Activated T-helper 1 cell treated with anti-CD3 and anti-CD28 coated beads, Interleukin-12 subunit alpha, Interleukin-12 subunit beta, Interleukin-2, Interleukin-4 antibody, amounts not matched to agents 30 ng/mL and 10 ng/mL and 1 ng/mL, durations not matched to agents 14 hours and 24 hours and 36 hours (primary cell): ENCODE measurements around the gene SCGB2B2. TPM values are rescaled to one million over a fixed set of nuclear protein-coding genes. Genes with fewer than 3 reads are reported as not detected.

Experiments used
- DNase-seq: peaks from one replicate; pipeline ENCODE4 v3.0.0; 2021; ENCODE audit warnings: low spot score
- H3K27ac Mint-ChIP-seq: one replicate; pipeline ENCODE4 v1.8.0; 2021; ENCODE audit warnings: mild to moderate bottlenecking, mixed read lengths
- H3K27me3 Mint-ChIP-seq: one replicate; pipeline ENCODE4 v1.8.0; 2022; ENCODE audit warnings: mild to moderate bottlenecking, moderate library complexity, mixed read lengths; ENCODE audit not compliant: insufficient read depth
- H3K36me3 Mint-ChIP-seq: one replicate; pipeline ENCODE4 v1.8.0; 2021; ENCODE audit warnings: low read depth, mixed read lengths
- H3K4me1 Mint-ChIP-seq: one replicate; pipeline ENCODE4 v1.8.0; 2021; ENCODE audit warnings: low read depth, mixed read lengths
- H3K4me3 Mint-ChIP-seq: one replicate; pipeline ENCODE4 v1.8.0; 2021; ENCODE audit warnings: mild to moderate bottlenecking, moderate library complexity, mixed read lengths
- H3K9me3 Mint-ChIP-seq: one replicate; pipeline ENCODE4 v1.8.0; 2021; ENCODE audit warnings: mixed read lengths
- intact Hi-C: fragments of 100-400 bp; cut with micrococcal nuclease; formaldehyde crosslinking; loops from one replicate; pipeline ENCODE4 v1.15.1; 2024
- total RNA-seq: library from RNA; stranded (reverse); gene quantifications from 2 replicates; pipeline ENCODE4 v1.2.3, GENCODE V29; 2022

Gene SCGB2B2, protein sequence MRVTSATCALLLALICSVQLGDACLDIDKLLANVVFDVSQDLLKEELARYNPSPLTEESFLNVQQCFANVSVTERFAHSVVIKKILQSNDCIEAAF
- 0.20 TPM in 1 of 2 replicates, not detected in the other for total RNA-seq

GRCh38 chr19:34676697-34677385 lies at the start of gene SCGB2B2:
TSS of gene SCGB2B2 (minus strand) at chr19:34677159. CDS start at chr19:34594563, 82,596 bp downstream.
- H3K36me3 Mint-ChIP-seq, result peaks cover 37% of the 10 kb centered on the region
- no peak for DNase-seq
- H3K27ac Mint-ChIP-seq, result peak within 1 kb of the TSS; percentile 99
- peaks cover 45% of the 10 kb centered on the region for H3K9me3 Mint-ChIP-seq
- H3K27me3 Mint-ChIP-seq, result peaks cover 6% of the 10 kb centered on the region
- peaks cover 30% of the 10 kb centered on the region for H3K4me1 Mint-ChIP-seq
- peak within 1 kb of the TSS; percentile 94 for H3K4me3 Mint-ChIP-seq
- intact Hi-C loops, result loop anchor here (1.0 to 5.0 kb wide), 5 partner anchors 10 to 505 kb away; partner anchors contain the start of genes LSM14A and ZNF599

DNA sequence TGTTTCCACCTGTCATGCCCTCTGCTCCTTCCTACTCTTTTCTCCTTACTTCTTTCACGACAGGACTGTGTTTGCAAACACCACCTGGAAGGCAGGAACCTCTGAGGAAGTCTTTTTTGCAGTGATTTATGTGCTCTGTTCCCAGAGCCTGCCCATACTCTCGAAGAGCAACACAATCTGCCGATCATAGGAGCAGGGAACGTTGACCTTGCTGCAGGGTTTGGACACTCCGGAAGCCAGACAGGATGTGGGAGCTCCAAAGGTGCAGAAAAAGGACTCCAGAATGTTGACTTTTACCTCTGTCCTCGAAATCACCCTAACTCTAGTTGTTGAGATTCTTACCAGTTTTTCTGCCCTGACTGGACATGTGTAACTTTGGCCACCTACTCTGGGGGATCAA lies 48.4 kb upstream of the SCGB2B2 start:
- Mint-ChIP-seq H3K9me3 (no peaks in the 10 kb centered on the region), H3K36me3 (no peaks in the 10 kb centered on the region), H3K4me1 (no peaks in the 10 kb centered on the region), H3K27ac (no peak overlapping the region), H3K27me3 (no peaks in the 10 kb centered on the region), H3K4me3 (no peak overlapping the region)
- intact Hi-C loops, result no loop called here
- DNase-seq, result no peak

DNA sequence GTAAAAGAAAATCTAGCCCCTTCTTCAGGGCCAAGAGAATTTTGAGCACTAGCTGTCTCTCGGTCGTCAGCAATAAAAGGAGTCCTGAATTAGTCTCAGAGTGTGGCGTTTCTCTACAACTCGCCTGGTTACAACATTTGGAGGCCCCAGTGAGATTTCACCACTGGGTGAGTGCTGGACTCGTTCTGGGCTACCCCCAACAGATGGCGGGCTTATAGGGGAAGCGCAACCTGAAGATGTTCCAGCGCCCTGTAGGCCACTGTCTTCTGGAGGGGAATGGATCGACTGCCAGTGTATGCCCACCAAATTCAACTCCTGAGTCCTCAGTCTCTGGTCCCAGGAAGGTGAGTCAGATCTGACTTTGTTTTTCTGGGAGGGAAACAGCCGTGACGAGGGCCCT lies 45.4 kb upstream of the SCGB2B2 start:
- H3K4me1 Mint-ChIP-seq, result no peaks in the 10 kb centered on the region
- peaks cover 2% of the 10 kb centered on the region for H3K27me3 Mint-ChIP-seq
- no peak overlapping the region for H3K4me3 Mint-ChIP-seq
- no peak overlapping the region for H3K27ac Mint-ChIP-seq
- no peaks in the 10 kb centered on the region for H3K36me3 Mint-ChIP-seq
- peaks cover 5% of the 10 kb centered on the region for H3K9me3 Mint-ChIP-seq
- DNase-seq, result no peak
- intact Hi-C loops, result no loop called here

GRCh38 chr19:34715357-34715756 lies 38.4 kb upstream of the SCGB2B2 start:
- Mint-ChIP-seq H3K4me1 (peaks cover 5% of the 10 kb centered on the region), H3K27ac (no peak overlapping the region), H3K36me3 (peaks cover 3% of the 10 kb centered on the region), H3K27me3 (peaks cover 2% of the 10 kb centered on the region), H3K9me3 (peaks cover 30% of the 10 kb centered on the region), H3K4me3 (no peak overlapping the region)
- intact Hi-C loops, result no loop called here
- DNase-seq, result no peak

DNA sequence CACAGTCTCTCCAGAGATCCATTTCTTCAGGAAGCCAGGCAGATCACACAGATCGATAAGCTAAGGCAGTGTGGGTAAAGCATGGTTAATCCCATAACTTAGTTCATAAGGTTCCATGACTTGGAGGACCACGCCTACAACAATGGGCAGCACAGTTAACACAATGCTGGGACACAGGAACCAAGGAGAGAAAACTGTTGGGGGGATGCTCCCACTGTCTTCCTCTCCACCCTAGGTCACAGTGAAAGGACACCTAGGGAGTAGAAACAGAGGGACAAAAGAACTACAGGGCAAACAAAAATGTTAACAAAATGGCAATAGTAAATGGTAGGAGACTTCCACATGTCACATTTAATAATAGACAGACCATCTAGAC lies 36.3 kb upstream of the SCGB2B2 start:
- H3K9me3 Mint-ChIP-seq, result peaks cover 30% of the 10 kb centered on the region
- peaks cover 5% of the 10 kb centered on the region for H3K4me1 Mint-ChIP-seq
- H3K27me3 Mint-ChIP-seq, result peaks cover 3% of the 10 kb centered on the region
- H3K4me3 Mint-ChIP-seq, result no peak overlapping the region
- intact Hi-C loops, result loop anchor here (5.0 kb wide), 2 partner anchors 36 to 936 kb away; partner anchors contain the start of genes SCGB2B2 and ZNF302
- H3K27ac Mint-ChIP-seq, result no peak overlapping the region
- peaks cover 3% of the 10 kb centered on the region for H3K36me3 Mint-ChIP-seq
- DNase-seq, result no peak

GRCh38 chr19:34712395-34713261 lies 35.7 kb upstream of the SCGB2B2 start:
- intact Hi-C loops, result loop anchor here (1.0 to 5.0 kb wide), 5 partner anchors 35 to 935 kb away; partner anchors contain the start of genes SCGB2B2 and ZNF302
- H3K27me3 Mint-ChIP-seq, result peaks cover 4% of the 10 kb centered on the region
- no peak overlapping the region for H3K4me3 Mint-ChIP-seq
- peaks cover 27% of the 10 kb centered on the region for H3K9me3 Mint-ChIP-seq
- DNase-seq, result peak; percentile 43
- H3K4me1 Mint-ChIP-seq, result peaks cover 5% of the 10 kb centered on the region
- H3K27ac Mint-ChIP-seq, result no peak overlapping the region
- peaks cover 3% of the 10 kb centered on the region for H3K36me3 Mint-ChIP-seq

GRCh38 chr19:34711890-34712289 lies 34.9 kb upstream of the SCGB2B2 start:
- no peak overlapping the region for H3K4me3 Mint-ChIP-seq
- H3K9me3 Mint-ChIP-seq, result peaks cover 26% of the 10 kb centered on the region
- peaks cover 2% of the 10 kb centered on the region for H3K27me3 Mint-ChIP-seq
- peaks cover 5% of the 10 kb centered on the region for H3K4me1 Mint-ChIP-seq
- no peak overlapping the region for H3K27ac Mint-ChIP-seq
- H3K36me3 Mint-ChIP-seq, result peaks cover 3% of the 10 kb centered on the region
- intact Hi-C loops, result loop anchor here (1.0 to 5.0 kb wide), 5 partner anchors 35 to 935 kb away; partner anchors contain the start of genes SCGB2B2 and ZNF302
- DNase-seq, result no peak

- peaks cover 2% of the 10 kb centered on the region for H3K27me3 Mint-ChIP-seq
- no peak overlapping the region for H3K27ac Mint-ChIP-seq
- DNase-seq, result no peak
- no peak overlapping the region for H3K4me3 Mint-ChIP-seq
- H3K4me1 Mint-ChIP-seq, result peaks cover 4% of the 10 kb centered on the region
- H3K36me3 Mint-ChIP-seq, result no peaks in the 10 kb centered on the region
- peaks cover 21% of the 10 kb centered on the region for H3K9me3 Mint-ChIP-seq
- intact Hi-C loops, result no loop called here
Measured at GRCh38 chr19:34707661-34708060, 30.7 kb upstream of the SCGB2B2 start.

GRCh38 chr19:34692549-34692948 lies 15.6 kb upstream of the SCGB2B2 start:
- intact Hi-C loops, result no loop called here
- Mint-ChIP-seq H3K9me3 (peaks cover 28% of the 10 kb centered on the region), H3K36me3 (no peaks in the 10 kb centered on the region), H3K27me3 (no peaks in the 10 kb centered on the region), H3K4me3 (no peak overlapping the region), H3K27ac (no peak overlapping the region), H3K4me1 (no peaks in the 10 kb centered on the region)
- no peak for DNase-seq

DNA sequence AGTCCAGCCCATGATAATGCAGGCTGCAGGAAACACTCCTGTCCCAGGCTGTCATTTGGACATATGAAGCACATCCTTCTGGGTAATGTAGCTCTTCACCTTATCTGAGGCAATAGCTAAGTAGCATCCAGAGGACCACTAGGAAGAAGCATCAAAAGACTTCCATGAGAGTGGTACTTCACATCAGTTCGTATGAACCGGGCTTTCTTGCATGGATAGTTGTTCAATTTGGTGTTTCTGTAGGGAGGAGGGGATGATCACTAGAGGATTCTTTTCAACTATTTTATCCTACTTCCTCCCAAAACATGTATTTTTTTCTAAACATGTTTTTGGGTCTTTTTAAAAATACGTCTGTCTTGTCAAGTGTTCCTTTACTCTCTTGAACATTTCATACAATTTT lies 13.4 kb upstream of the SCGB2B2 start:
- no peak overlapping the region for H3K4me3 Mint-ChIP-seq
- intact Hi-C loops, result no loop called here
- H3K27ac Mint-ChIP-seq, result no peak overlapping the region

GRCh38 chr19:34688592-34688991 lies 11.6 kb upstream of the SCGB2B2 start:
- peaks cover 8% of the 10 kb centered on the region for H3K36me3 Mint-ChIP-seq
- intact Hi-C loops, result no loop called here
- H3K4me3 Mint-ChIP-seq, result no peak overlapping the region
- H3K27me3 Mint-ChIP-seq, result no peaks in the 10 kb centered on the region
- H3K27ac Mint-ChIP-seq, result no peak overlapping the region
- H3K4me1 Mint-ChIP-seq, result no peaks in the 10 kb centered on the region
- peaks cover 56% of the 10 kb centered on the region for H3K9me3 Mint-ChIP-seq
- no peak for DNase-seq

More for the DNA sequence above, 13.4 kb upstream of the SCGB2B2 start:
- H3K9me3 Mint-ChIP-seq, result peaks cover 50% of the 10 kb centered on the region
- H3K4me1 Mint-ChIP-seq, result no peaks in the 10 kb centered on the region
- DNase-seq, result no peak
- H3K27me3 Mint-ChIP-seq, result no peaks in the 10 kb centered on the region
- no peaks in the 10 kb centered on the region for H3K36me3 Mint-ChIP-seq

DNA sequence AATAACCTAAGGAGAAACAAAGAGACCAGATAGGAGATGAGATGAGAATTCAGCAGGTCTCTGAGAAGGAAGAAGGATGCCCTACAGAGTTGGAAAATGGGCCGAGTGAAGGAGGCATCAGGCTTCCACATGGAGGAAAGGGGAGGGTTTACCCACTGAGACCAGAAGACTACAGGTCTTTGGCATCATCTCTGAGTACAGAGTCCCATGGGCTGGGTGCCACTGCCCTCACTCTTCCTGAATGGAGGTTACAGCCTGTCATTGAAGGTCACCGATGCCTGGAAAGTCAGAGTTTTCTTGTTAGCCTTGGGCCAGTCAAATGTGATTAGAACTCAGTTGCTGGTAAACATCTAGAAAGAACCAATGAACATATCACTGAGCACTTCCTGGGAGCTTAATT lies 10.4 kb upstream of the SCGB2B2 start:
- Mint-ChIP-seq H3K27me3 (no peaks in the 10 kb centered on the region), H3K36me3 (peaks cover 18% of the 10 kb centered on the region), H3K4me1 (no peaks in the 10 kb centered on the region), H3K9me3 (peaks cover 62% of the 10 kb centered on the region), H3K27ac (no peak overlapping the region), H3K4me3 (no peak overlapping the region)
- DNase-seq, result no peak
- intact Hi-C loops, result no loop called here

GRCh38 chr19:34686455-34686854 lies 9.5 kb upstream of the SCGB2B2 start:
- no peak for DNase-seq
- Mint-ChIP-seq H3K27ac (no peak overlapping the region), H3K9me3 (peaks cover 70% of the 10 kb centered on the region), H3K4me1 (no peaks in the 10 kb centered on the region), H3K4me3 (no peak overlapping the region), H3K27me3 (no peaks in the 10 kb centered on the region), H3K36me3 (peaks cover 25% of the 10 kb centered on the region)
- intact Hi-C loops, result no loop called here
